Activated naive CD4-positive, alpha-beta T cell treated with anti-CD3 and anti-CD28 coated beads, Interleukin-2, amount 50 U/mL, for 24 hours (primary cell): ENCODE data around the gene CHCHD1.
A peak's percentile ranks its signal among the peaks of the same experiment; 100 is the strongest.

ENCODE experiments used
- H3K27ac Mint-ChIP-seq: one replicate; pipeline ENCODE4 v1.8.0; 2021; ENCODE audit warnings: mild to moderate bottlenecking, mixed read lengths
- H3K27me3 Mint-ChIP-seq: one replicate; pipeline ENCODE4 v1.8.0; 2021; ENCODE audit warnings: mixed read lengths
- H3K36me3 Mint-ChIP-seq: one replicate; pipeline ENCODE4 v1.8.0; 2021; ENCODE audit warnings: mixed read lengths
- H3K4me1 Mint-ChIP-seq: one replicate; pipeline ENCODE4 v1.8.0; 2021; ENCODE audit warnings: mixed read lengths
- H3K4me3 Mint-ChIP-seq: one replicate; pipeline ENCODE4 v1.8.0; 2021; ENCODE audit warnings: mild to moderate bottlenecking, mixed read lengths
- H3K9me3 Mint-ChIP-seq: one replicate; pipeline ENCODE4 v1.8.0; 2021; ENCODE audit warnings: mixed read lengths

CHCHD1 gene

DNA sequence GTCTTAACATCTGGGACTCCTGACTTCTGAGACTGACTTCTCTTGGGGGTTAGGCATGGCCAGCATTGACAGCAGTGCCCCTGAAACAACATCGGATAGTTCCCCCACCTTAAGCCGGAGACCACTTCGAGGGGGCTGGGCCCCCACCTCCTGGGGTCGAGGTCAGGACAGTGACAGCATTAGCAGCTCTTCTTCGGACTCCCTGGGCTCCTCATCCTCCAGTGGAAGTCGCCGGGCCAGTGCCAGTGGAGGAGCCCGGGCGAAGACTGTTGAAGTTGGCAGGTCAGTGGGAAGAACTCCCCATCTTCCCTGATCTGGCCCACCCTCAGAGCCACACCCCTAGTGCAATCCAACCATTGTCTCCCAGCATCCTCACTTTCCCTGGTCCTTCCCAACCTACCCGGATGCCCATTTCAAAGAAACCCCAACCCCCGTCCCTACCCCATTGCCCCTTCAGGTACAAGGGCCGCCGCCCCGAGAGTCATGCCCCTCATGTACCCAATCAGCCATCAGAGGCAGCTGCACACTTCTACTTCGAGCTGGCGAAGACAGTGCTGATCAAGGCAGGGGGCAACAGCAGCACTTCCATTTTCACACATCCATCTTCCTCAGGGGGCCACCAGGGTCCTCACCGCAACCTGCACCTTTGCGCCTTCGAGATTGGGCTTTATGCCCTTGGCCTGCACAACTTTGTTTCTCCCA, 15.6 kb downstream of the CHCHD1 start:
- H3K36me3 Mint-ChIP-seq = peaks cover 7% of the 10 kb centered on the region
- H3K9me3 Mint-ChIP-seq = no peaks in the 10 kb centered on the region
- H3K27me3 Mint-ChIP-seq = no peaks in the 10 kb centered on the region
- H3K27ac Mint-ChIP-seq = peak overlapping the region; percentile 77
- peaks cover 4% of the 10 kb centered on the region for H3K4me1 Mint-ChIP-seq
- H3K4me3 Mint-ChIP-seq = no peak overlapping the region

DNA sequence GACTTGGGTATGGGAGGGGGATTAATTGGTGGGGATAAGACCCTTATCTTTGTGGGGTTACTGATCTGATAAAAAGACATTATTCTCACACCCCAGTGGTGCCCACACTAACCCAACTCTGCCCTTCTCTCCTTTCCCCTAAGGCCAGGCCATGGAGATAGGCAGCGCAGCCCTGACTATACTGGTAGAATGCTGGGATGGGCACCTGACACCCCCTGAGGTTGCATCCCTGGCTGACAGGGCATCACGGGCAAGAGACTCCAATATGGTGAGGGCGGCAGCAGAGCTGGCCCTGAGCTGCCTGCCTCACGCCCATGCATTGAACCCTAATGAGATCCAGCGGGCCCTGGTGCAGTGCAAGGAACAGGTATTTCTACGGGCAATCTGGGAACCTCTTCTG, 16.2 kb downstream of the CHCHD1 start:
- H3K4me3 Mint-ChIP-seq = no peak overlapping the region

DNA sequence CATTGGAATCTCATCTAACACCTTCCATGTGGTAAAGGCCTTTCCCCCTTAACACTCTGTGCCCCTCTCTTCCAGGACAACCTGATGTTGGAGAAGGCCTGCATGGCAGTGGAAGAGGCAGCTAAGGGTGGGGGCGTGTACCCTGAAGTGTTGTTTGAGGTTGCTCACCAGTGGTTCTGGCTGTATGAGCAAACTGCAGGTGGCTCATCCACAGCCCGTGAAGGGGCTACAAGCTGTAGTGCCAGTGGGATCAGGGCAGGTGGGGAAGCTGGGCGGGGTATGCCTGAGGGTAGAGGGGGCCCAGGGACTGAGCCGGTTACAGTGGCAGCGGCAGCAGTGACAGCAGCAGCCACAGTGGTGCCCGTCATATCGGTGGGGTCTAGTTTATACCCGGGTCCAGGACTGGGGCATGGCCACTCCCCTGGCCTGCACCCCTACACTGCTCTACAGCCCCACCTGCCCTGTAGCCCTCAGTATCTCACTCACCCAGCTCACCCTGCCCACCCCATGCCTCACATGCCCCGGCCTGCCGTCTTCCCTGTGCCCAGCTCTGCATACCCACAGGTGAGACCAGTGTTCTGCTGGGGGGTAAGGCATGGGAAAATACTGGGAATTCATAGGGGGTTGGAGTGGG, 17.2 kb downstream of the CHCHD1 start:
- Mint-ChIP-seq H3K36me3 (peaks cover 9% of the 10 kb centered on the region), H3K27ac (peak overlapping the region; percentile 17), H3K4me3 (no peak overlapping the region), H3K27me3 (no peaks in the 10 kb centered on the region), H3K9me3 (no peaks in the 10 kb centered on the region), H3K4me1 (peaks cover 10% of the 10 kb centered on the region)

More for the DNA sequence above, 16.2 kb downstream of the CHCHD1 start:
- Mint-ChIP-seq H3K27me3 (no peaks in the 10 kb centered on the region), H3K4me1 (peaks cover 4% of the 10 kb centered on the region), H3K27ac (peak overlapping the region; percentile 77), H3K9me3 (no peaks in the 10 kb centered on the region), H3K36me3 (peaks cover 8% of the 10 kb centered on the region)

DNA sequence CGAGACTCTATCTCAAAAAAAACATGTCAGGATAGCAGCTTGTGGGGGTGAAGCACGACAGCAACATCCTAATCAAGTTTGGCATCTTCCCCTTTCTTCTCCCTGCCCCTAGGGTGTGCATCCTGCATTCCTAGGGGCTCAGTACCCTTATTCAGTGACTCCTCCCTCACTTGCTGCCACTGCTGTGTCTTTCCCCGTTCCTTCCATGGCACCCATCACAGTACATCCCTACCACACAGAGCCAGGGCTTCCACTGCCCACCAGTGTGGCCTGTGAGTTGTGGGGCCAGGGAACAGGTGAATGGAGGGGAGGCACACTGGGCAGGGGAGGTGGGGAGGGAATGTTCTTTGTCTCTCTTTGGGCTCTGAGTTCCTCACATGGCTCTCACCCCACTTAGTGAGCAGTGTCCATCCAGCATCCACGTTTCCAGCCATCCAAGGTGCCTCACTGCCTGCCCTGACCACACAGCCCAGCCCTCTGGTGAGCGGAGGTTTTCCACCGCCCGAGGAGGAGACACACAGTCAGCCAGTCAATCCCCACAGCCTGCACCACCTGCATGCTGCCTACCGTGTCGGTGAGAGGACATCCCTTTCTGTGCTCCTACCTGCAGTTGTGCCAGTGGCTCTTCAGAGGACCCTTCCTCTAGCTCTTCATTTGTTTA, 18.2 kb downstream of the CHCHD1 start:
- no peak overlapping the region for H3K27ac Mint-ChIP-seq
- H3K27me3 Mint-ChIP-seq = no peaks in the 10 kb centered on the region
- no peaks in the 10 kb centered on the region for H3K9me3 Mint-ChIP-seq
- peaks cover 9% of the 10 kb centered on the region for H3K36me3 Mint-ChIP-seq
- peaks cover 10% of the 10 kb centered on the region for H3K4me1 Mint-ChIP-seq
- no peak overlapping the region for H3K4me3 Mint-ChIP-seq

DNA sequence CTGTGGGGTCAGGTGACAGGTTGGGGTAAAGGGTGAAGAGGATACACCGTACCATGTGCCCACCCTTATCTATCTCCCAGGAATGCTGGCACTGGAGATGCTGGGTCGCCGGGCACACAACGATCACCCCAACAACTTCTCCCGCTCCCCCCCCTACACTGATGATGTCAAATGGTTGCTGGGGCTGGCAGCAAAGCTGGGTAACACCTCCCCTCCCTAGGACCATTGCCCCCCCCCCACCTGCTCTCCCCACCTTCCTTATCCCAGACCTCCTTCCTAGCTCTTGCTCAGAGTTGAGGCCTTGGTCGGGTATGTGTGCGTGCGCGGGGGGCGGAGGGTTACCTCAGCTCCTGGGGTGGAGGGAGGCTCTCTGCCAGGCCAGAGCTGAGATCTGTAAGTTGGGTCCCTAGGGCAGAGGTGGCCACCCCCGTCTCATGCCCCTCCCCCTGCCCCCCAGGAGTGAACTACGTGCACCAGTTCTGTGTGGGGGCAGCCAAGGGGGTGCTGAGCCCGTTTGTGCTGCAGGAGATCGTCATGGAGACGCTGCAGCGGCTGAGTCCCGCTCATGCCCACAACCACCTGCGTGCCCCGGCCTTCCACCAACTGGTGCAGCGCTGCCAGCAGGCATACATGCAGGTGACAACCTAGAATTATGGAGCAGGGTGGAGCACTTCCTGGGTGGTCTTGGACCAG, 18.9 kb downstream of the CHCHD1 start:
- Mint-ChIP-seq H3K27ac (no peak overlapping the region), H3K27me3 (no peaks in the 10 kb centered on the region), H3K4me1 (peaks cover 14% of the 10 kb centered on the region), H3K9me3 (no peaks in the 10 kb centered on the region), H3K36me3 (peaks cover 8% of the 10 kb centered on the region), H3K4me3 (no peak overlapping the region)

DNA sequence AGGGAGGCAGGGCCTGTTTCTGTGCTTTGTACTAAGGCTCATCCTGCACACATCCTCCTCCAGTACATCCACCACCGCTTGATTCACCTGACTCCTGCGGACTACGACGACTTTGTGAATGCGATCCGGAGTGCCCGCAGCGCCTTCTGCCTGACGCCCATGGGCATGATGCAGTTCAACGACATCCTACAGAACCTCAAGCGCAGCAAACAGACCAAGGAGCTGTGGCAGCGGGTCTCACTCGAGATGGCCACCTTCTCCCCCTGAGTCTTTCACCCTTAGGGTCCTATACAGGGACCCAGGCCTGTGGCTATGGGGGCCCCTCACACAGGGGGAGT, 19.4 kb downstream of the CHCHD1 start:
- Mint-ChIP-seq H3K4me1 (peaks cover 18% of the 10 kb centered on the region), H3K27me3 (no peaks in the 10 kb centered on the region), H3K4me3 (no peak overlapping the region), H3K36me3 (peaks cover 8% of the 10 kb centered on the region), H3K27ac (no peak overlapping the region), H3K9me3 (no peaks in the 10 kb centered on the region)

DNA sequence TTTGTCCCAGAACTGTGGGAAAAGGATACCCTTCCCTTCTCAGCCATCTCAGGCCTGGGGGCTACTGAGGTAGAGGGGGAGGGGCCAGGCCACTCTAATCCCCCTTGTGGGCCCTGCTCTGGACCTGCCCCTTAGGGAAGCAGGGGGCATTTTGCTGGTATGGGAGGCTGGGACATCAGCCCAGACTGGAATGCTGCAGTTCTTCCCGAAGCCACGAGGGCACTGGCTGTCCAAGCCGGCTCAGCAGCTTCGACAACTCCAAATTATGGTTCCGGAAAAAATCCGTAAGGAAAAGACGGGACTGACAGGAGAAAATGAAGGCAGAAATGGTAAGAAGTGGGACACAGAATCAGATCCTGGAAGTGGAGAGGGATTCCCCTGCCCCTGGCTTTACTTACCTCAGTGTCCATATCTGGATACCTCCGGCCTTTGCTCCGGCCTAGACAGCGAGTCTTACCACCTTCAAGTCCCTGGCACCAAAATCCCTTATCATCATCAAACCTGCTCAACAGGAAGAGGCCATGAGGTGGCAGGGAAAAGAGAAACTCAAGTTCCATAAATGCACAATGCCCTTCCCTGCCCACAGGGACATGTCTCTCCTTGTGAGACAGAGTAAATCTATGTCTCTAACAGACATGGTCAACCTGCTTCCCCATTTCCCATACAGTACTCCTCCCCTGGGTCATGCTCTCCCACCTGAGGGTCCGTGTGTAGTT, 20.6 kb downstream of the CHCHD1 start:
- Mint-ChIP-seq H3K27me3 (no peaks in the 10 kb centered on the region), H3K4me1 (peaks cover 27% of the 10 kb centered on the region), H3K9me3 (no peaks in the 10 kb centered on the region), H3K4me3 (no peak overlapping the region), H3K27ac (peak overlapping the region; percentile 43), H3K36me3 (peaks cover 11% of the 10 kb centered on the region)

DNA sequence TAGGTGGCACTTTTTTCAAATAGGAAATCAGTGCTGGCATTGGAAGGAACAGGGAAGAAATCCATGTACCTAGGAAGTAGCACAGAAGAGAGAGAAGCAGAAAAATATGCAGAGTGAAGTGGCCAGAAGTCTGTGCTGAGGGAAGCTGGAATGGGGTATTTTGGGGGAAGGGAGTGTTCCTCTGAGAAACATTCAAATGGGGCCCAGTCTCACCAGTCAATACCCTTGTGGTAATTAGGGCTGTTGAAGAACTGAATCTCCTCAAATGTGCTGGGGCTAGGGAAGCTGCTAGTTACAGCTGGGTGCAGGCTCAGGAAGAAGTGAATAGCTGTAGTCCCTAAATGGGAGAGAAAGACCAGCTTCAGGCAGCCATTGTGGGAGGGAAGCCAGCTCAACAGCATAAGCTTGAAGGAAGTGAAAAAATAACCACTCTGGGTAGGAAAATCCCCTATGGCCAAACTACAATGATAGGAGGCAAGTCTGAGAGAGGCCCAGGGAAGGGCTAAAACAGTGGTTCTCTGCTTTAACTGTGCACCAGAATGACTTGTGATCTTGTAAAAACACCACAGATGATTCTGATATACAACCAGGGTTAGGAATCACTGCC, 21.9 kb downstream of the CHCHD1 start:
- Mint-ChIP-seq H3K4me1 (peaks cover 39% of the 10 kb centered on the region), H3K9me3 (no peaks in the 10 kb centered on the region), H3K27ac (peak overlapping the region; percentile 79), H3K4me3 (no peak overlapping the region), H3K27me3 (no peaks in the 10 kb centered on the region), H3K36me3 (peaks cover 10% of the 10 kb centered on the region)

DNA sequence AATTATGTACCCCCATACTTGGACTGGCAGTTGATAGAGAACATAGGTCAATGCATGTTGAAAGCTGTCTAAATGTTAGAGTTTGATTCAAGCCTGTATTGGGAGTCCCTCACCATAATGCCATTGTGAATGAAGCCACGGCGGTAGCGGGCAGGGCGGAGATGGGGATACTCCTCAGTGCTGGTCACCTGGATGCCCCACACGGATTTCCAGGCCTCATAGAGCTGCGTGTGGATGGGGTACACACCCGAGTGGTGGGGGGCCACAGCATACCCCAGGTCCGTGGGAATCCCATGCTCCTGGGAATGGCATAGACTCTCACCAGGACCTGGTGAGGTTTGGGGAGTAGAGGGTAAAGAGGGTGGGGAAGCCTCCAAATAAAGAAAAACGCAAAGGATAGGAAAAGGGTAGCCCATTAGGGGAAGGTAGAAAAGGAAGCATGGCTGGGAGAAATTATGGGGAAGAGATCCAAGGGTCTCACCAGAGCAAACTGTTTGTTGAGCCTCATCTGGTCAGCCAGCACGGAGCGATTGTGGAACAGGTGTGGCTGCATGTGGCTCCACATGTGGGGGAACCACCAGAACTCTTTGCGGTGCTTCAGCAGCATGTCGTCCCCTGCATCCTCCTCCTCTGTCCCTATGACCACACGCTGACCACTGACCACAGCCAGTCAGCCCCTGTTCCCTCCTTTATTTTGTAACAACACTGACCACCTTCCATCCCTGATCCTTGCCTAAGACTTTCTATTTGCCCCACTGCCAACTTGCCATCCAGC, 24.5 kb downstream of the CHCHD1 start:
- Mint-ChIP-seq H3K36me3 (peaks cover 13% of the 10 kb centered on the region), H3K27ac (peak overlapping the region; percentile 69), H3K4me1 (peaks cover 58% of the 10 kb centered on the region), H3K9me3 (no peaks in the 10 kb centered on the region), H3K4me3 (peak overlapping the region; percentile 71), H3K27me3 (no peaks in the 10 kb centered on the region)

DNA sequence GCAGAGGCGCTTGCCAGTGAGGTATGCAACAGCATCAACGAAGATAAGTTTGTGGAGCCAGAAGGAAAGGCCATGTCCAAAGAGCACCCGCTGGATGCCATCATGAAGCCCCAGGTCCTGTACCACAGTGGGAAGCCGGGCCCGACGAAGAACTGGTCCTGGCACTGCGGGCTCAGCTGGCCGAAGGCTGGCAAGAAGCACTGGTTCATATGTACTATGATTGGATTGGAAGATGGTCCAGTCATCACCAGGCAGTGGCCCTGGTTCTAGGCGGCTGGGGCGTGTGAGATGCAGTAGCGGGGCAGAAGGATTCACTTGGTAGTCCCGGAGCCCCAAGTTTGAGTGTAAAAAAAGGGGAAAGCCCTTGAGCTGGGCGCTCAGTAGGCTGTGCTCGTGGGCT, 25.6 kb downstream of the CHCHD1 start:
- Mint-ChIP-seq H3K4me1 (peaks cover 58% of the 10 kb centered on the region), H3K4me3 (peak overlapping the region; percentile 71), H3K36me3 (peaks cover 13% of the 10 kb centered on the region), H3K27me3 (no peaks in the 10 kb centered on the region), H3K27ac (no peak overlapping the region), H3K9me3 (no peaks in the 10 kb centered on the region)

DNA sequence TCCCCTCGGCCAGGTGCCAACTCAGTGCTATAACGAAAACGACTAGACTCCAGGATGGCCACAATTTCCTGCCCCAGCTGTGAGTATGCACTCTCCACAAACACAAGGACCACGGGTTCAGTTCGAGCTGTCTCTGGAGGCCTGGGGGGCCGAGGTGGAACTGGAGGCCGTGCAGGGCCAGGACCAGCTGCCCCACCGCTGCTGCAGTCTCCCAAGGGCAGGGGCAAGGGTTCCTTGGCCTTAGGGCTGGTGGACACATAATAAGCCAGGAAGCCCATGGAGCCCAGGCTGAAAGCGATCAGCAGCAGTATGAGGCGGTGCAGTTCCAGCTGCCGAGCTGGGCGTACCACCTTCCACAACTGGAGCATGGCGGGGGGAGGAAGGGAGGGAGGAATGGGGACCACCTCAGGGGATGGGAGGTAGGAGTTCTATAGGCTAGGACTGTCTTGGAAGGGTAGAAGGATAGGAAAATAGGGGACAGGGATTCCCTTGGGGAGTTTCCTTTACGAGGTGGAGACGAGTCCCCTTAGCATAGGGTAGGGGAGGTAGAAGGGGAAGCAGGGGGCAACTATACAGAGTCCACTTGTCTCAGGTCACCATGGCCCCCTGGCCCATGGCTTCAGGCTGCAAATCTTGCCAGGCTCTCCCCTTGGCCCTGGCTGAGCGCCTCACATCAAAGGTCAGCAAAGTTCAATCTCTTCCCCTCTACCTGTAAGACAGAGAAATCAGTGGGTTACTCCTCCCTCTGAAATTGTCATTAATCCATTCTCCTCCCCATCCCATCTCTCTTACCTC, 26.4 kb downstream of the CHCHD1 start:
- Mint-ChIP-seq H3K36me3 (peaks cover 12% of the 10 kb centered on the region), H3K4me1 (peaks cover 58% of the 10 kb centered on the region), H3K27me3 (no peaks in the 10 kb centered on the region)

DNA sequence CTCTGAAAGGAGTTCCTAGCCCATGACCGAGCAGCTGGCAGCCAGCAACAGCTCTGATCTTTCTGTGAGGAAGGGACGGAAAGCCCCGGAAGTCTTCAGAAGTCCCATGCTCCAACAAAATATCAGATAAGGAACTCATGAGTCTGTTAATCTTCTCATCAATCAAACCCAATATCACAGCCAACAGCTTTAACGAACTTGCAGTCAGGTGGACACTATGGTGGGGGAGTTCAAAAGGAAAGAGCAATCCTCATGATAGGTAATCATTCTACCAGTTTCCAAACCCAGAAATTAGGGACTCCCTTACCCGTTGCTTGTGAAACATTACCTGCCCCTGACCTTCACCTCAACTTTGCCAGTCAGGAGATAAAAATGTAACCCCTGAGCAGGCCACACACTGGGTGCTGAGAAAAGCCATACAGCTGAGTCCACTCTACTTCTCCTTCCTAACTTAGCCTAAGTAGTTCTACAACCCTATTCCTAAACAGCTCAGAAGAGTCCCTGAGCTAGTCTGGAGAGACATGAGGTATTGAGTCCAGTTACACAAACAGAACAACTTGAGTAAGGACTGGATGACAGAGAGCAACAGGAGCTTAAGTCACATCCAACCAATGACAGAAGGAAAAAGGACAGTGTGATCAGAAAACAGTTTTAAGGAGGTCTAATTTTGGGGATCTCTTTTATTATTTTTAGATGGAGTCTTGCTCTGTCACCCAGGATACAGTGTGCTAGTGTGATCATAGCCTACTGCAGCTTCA, 27.4 kb downstream of the CHCHD1 start:
- peak overlapping the region; percentile 93 for H3K4me3 Mint-ChIP-seq
- peaks cover 18% of the 10 kb centered on the region for H3K36me3 Mint-ChIP-seq
- H3K9me3 Mint-ChIP-seq = no peaks in the 10 kb centered on the region
- H3K27ac Mint-ChIP-seq = peak overlapping the region; percentile 87
- no peaks in the 10 kb centered on the region for H3K27me3 Mint-ChIP-seq
- H3K4me1 Mint-ChIP-seq = peaks cover 52% of the 10 kb centered on the region

More for the DNA sequence above, 26.4 kb downstream of the CHCHD1 start:
- Mint-ChIP-seq H3K4me3 (peak overlapping the region; percentile 44), H3K27ac (peak overlapping the region; percentile 87), H3K9me3 (no peaks in the 10 kb centered on the region)

DNA sequence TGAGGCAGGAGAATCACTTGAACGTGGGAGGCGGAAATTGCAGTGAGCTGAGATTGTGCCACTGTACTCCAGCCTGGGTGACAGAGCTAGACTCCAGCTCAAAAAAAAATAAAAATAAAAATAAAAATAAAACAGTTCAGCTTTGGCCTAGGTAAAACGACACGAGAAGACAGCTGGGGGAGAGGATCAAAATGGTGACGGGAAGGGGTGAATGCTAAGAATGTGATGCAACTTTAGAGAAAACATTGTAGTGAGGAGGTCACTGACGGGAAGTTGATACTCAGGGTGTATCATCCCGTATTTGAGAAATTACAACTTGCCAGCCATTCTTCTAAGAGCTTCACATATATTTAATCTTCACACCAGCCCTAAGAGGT, 28.5 kb downstream of the CHCHD1 start:
- peaks cover 52% of the 10 kb centered on the region for H3K4me1 Mint-ChIP-seq
- H3K9me3 Mint-ChIP-seq = no peaks in the 10 kb centered on the region
- H3K36me3 Mint-ChIP-seq = peaks cover 18% of the 10 kb centered on the region
- H3K27me3 Mint-ChIP-seq = no peaks in the 10 kb centered on the region
- peak overlapping the region; percentile 96 for H3K27ac Mint-ChIP-seq
- H3K4me3 Mint-ChIP-seq = peak overlapping the region; percentile 93
